Body of pancreas (tissue), 4 donors: ENCODE measurements around the gene CLDN6. TPM values are rescaled to one million over a fixed set of nuclear protein-coding genes. Genes with fewer than 3 reads are reported as not detected.

ENCODE experiments used
- ATAC-seq: fragments of 150-250 bp; one replicate; pipeline ENCODE4 v1.9.1; 2016
- DNase-seq, 4 donors: peaks; one replicate each; pipeline ENCODE4 v3.0.0-alpha.2; 2019
- H3K27ac ChIP-seq, 4 donors: fragments of 200-600 bp; sonication (generic); 1 replicate in 3 of 4; 2 replicates in 1 of 4; pipeline versions ENCODE4 v1.5.1 to v1.6.1; 2016 to 2019; ENCODE audit warnings: mild to moderate bottlenecking in 1 of 4, mixed read lengths in 1 of 4, moderate library complexity in 1 of 4
- H3K27me3 ChIP-seq, 2 donors: fragments of 200-600 bp; sonication (generic); one replicate each; pipeline ENCODE4 v1.6.0; 2016; ENCODE audit warnings: mild to moderate bottlenecking in 1 of 2
- H3K36me3 ChIP-seq, 2 donors: fragments of 200-600 bp; sonication (generic); replicated peaks in 1 of 2; 2 replicates each; pipeline ENCODE4 v1.5.1; 2016; ENCODE audit warnings: low read depth in 2 of 2; ENCODE audit not compliant: insufficient read depth in 1 of 2
- H3K4me1 ChIP-seq: fragments of 200-600 bp; sonication (generic); one replicate; pipeline ENCODE4 v1.6.0; 2016
- H3K4me3 ChIP-seq, 2 donors: fragments of 200-600 bp; sonication (generic); 1 replicate in 1 of 2; 2 replicates in 1 of 2; pipeline ENCODE4 v1.5.1; 2016 to 2019
- H3K9me3 ChIP-seq, 3 donors: fragments of 200-600 bp; sonication (generic); 1 replicate in 2 of 3; 2 replicates in 1 of 3; pipeline ENCODE4 v1.5.1; 2016
- POLR2A ChIP-seq, 3 donors: fragments of 450-650 bp; IDR thresholded peaks; one replicate each; pipeline ENCODE4 v1.6.1; 2016; ENCODE audit warnings: antibody characterized with exemption in 3 of 3, mild to moderate bottlenecking in 2 of 3
- WGBS, 2 donors: methylation state at CpG; one replicate each; pipeline ENCODE4 v1.1.5; 2017; 5-methylcytosine and 5-hydroxymethylcytosine counted together
- intact Hi-C: fragments of 100-400 bp; cut with DNase I; formaldehyde crosslinking; loops from one replicate; pipeline ENCODE4 v1.15.1; 2023
- total RNA-seq, 2 donors: library from RNA; depleted of rRNA; stranded (reverse); fragments of >200 nt; gene quantifications; one replicate each; pipeline ENCODE4 v1.1.0, GENCODE V29; 2016
- TF ChIP-seq, protein P1 (sequence below), 7 experiments: fragments of 450-650 bp in 4 of 7; fragments of 200-600 bp in 3 of 7; sonication (generic) in 3 of 7; IDR thresholded peaks; one replicate each; pipeline ENCODE4 v1.5.1; 2016 to 2019; ENCODE audit warnings: antibody characterized with exemption in 7 of 7

The CLDN6 gene
- total RNA-seq, 2 donors from 2014 or later: 0.33 to 0.78 TPM

DNA sequence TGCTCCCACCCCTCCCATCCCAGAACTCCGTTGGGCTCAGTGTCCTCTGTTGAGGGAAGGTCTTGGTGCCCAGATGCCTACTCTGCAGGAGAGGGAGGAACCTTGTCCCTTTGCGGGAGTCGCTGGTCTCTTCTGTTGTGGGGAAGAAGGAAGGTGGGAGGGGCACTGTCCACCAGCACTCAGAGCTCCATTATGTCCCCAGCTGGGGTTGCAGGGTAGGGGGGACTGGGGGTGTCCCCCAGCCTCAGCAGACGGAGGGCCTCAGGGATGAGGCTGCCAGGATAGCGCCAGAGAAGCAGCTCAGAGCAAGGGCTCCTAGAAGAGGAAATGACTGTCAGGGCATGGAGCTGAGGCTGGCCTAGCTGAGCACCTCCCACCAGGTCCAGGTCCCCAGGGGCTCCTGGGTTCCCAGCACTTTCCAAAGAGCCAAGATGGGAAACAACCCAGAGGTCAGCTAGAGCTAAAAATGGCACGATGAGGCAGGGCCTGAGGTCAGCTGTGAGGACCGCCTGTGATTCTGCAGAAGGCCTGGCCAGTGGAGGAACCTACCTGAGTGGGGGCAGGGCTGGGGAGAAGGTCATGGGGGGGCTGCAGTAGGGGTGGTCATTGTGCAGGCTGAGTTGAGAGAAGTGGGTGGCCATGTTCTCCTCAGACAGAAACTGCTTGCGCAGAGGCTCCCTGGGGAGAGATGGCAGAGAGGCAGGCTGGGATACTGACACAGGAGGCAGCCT lies 4.9 kb upstream of the CLDN6 start:
- 27 to 38% methylated on average over 7 to 8 of the region's 8 CpGs for WGBS, 2 donors

DNA sequence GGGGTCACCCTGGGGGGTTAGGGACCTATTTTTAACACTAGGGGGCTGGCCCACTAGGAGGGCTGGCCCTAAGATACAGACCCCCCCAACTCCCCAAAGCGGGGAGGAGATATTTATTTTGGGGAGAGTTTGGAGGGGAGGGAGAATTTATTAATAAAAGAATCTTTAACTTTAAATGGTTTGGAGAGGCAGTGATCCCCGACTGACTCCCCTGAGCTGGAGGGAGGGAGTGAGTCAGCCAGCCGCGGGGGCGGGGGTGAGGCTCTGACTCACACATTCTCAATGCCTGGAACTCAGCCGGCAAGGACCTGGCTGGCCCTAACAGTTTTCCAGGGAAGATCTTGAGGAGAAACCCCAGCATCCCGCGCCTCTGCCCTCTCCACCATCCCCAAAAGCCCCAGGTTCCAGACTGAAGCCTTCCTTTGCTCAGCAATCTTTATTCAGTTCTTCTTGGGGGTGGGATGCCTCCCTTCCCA lies 4.3 kb upstream of the CLDN6 start:
- peak; percentile 36 for ATAC-seq
- H3K4me1 ChIP-seq: peaks cover 68% of the 10 kb centered on the region
- peaks cover 0 to 3% of the 10 kb centered on the region in 2 donors for H3K36me3 ChIP-seq
- H3K27me3 ChIP-seq: no peaks in the 10 kb centered on the region
- DNase-seq: peak; percentile 91 to 96 (median 93)
- H3K9me3 ChIP-seq: no peaks in the 10 kb centered on the region
- peak; percentile 59 to 73 (median 70) for TF ChIP-seq POLR2A (IDR thresholded peaks at IDR 0.05)
- TF ChIP-seq, protein P1, sequence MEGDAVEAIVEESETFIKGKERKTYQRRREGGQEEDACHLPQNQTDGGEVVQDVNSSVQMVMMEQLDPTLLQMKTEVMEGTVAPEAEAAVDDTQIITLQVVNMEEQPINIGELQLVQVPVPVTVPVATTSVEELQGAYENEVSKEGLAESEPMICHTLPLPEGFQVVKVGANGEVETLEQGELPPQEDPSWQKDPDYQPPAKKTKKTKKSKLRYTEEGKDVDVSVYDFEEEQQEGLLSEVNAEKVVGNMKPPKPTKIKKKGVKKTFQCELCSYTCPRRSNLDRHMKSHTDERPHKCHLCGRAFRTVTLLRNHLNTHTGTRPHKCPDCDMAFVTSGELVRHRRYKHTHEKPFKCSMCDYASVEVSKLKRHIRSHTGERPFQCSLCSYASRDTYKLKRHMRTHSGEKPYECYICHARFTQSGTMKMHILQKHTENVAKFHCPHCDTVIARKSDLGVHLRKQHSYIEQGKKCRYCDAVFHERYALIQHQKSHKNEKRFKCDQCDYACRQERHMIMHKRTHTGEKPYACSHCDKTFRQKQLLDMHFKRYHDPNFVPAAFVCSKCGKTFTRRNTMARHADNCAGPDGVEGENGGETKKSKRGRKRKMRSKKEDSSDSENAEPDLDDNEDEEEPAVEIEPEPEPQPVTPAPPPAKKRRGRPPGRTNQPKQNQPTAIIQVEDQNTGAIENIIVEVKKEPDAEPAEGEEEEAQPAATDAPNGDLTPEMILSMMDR (IDR thresholded peaks at IDR 0.05): peak in 1 of 7 experiments; percentile 5
- 11 to 20% methylated on average over 8 of the region's 8 CpGs for WGBS, 2 donors
- peak overlapping the region; percentile 98 to 100 (median 100) for H3K27ac ChIP-seq
- intact Hi-C loops: no loop called here
- H3K4me3 ChIP-seq: peak overlapping the region in 1 of 2 donors; percentile 97

More for the DNA sequence above, 4.9 kb upstream of the CLDN6 start:
- TF ChIP-seq, protein P1 (IDR thresholded peaks at IDR 0.05): no peak
- peak in 1 of 3 donors; percentile 45 for TF ChIP-seq POLR2A (IDR thresholded peaks at IDR 0.05)
- peak in 1 of 4 donors; percentile 51 for DNase-seq
- Histone ChIP-seq H3K4me3 (no peak overlapping the region), H3K27me3 (no peaks in the 10 kb centered on the region), H3K9me3 (no peaks in the 10 kb centered on the region), H3K4me1 (peaks cover 72% of the 10 kb centered on the region), H3K36me3 (peaks cover 0 to 3% of the 10 kb centered on the region in 2 donors), H3K27ac (peak overlapping the region; percentile 98 to 100 (median 100))
- intact Hi-C loops: no loop called here
- no peak for ATAC-seq

DNA sequence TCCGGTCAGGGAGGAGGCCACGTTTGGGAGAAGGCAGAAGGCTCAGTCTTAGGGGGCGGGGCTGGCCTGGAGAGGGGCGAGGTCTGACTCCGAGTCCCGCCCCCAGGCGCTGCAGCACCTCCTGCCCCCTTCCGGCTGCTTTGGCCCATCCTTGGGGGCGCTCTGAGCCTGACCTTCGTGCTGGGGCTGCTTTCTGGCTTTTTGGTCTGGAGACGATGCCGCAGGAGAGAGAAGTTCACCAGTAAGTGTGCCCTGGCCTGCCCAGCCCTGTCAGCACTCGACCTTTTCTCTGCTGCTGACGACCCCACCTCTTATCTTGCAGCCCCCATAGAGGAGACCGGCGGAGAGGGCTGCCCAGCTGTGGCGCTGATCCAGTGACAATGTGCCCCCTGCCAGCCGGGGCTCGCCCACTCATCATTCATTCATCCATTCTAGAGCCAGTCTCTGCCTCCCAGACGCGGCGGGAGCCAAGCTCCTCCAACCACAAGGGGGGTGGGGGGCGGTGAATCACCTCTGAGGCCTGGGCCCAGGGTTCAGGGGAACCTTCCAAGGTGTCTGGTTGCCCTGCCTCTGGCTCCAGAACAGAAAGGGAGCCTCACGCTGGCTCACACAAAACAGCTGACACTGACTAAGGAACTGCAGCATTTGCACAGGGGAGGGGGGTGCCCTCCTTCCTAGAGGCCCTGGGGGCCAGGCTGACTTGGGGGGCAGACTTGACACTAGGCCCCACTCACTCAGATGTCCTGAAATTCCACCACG lies 3.6 kb upstream of the CLDN6 start:
- DNase-seq (peak; percentile 85 to 88 (median 88)), ATAC-seq (peak; percentile 20)
- H3K4me3 ChIP-seq: peak overlapping the region; percentile 24 to 97
- peak overlapping the region; percentile 98 to 100 (median 100) for H3K27ac ChIP-seq
- TF ChIP-seq POLR2A (IDR thresholded peaks at IDR 0.05): peak in 1 of 3 donors; percentile 11
- TF ChIP-seq, protein P1 (IDR thresholded peaks at IDR 0.05): peak in 4 of 7 experiments; percentile 45 to 50 (median 48)
- H3K4me1 ChIP-seq: peaks cover 64% of the 10 kb centered on the region
- peaks cover 0 to 3% of the 10 kb centered on the region in 2 donors for H3K36me3 ChIP-seq
- intact Hi-C loops: no loop called here
- no peaks in the 10 kb centered on the region for H3K9me3 ChIP-seq
- WGBS, 2 donors: 11 to 13% methylated on average over 15 to 25 of the region's 25 CpGs
- no peaks in the 10 kb centered on the region for H3K27me3 ChIP-seq

DNA sequence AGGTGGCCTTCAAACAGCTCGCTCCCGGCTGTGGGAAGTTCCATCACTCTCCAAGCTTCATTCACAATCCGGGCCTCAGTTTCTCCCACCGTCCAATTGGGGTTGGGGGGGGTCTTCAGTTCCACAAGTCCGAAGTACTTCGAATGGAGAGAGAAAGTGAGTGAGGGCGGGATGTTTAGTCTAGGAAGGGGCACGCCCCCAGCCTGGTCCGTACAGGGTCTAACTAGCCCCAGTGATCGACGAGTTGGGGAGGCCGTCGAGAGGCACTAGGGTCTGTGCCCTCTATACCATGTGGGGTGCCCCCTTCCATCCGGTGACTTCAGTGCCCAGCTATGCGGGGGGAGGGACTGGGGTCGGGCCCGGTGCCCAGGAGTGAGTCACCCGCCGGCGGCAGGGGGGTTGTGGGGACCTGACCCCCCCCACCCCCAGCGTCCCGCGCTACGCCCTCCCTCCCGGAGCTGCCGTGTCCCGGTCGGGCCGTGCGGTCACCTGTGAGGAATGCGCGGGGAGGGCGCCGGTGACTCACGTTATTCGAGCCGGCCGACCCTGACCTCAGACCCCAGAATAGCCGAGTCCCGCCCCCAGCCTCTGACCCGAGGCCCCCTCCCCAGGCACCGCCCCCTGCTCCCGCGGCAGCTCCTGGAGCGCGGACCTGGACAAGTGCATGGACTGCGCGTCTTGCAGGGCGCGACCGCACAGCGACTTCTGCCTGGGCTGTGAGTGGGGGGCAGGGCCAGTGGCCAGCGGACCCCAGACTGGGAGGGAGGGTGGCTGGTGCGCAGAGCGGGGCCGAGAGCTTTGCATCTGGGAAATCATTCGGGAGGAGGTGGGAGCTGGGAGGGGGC lies 2.8 kb upstream of the CLDN6 start:
- Histone ChIP-seq H3K27ac (peak overlapping the region; percentile 98 to 100 (median 100)), H3K4me3 (peak overlapping the region; percentile 24 to 97), H3K27me3 (no peaks in the 10 kb centered on the region), H3K36me3 (no peaks in the 10 kb centered on the region), H3K9me3 (no peaks in the 10 kb centered on the region), H3K4me1 (peaks cover 64% of the 10 kb centered on the region)
- peak; percentile 60 for ATAC-seq
- TF ChIP-seq POLR2A (IDR thresholded peaks at IDR 0.05): peak; percentile 38 to 91 (median 77)
- TF ChIP-seq, protein P1 (IDR thresholded peaks at IDR 0.05): no peak
- peak; percentile 95 to 98 (median 96) for DNase-seq
- intact Hi-C loops: no loop called here
- 0% methylated on average over 18 to 47 of the region's 57 CpGs for WGBS, 2 donors
